Measurements from ENCODE around the gene BIRC2.

Gene BIRC2

DNA sequence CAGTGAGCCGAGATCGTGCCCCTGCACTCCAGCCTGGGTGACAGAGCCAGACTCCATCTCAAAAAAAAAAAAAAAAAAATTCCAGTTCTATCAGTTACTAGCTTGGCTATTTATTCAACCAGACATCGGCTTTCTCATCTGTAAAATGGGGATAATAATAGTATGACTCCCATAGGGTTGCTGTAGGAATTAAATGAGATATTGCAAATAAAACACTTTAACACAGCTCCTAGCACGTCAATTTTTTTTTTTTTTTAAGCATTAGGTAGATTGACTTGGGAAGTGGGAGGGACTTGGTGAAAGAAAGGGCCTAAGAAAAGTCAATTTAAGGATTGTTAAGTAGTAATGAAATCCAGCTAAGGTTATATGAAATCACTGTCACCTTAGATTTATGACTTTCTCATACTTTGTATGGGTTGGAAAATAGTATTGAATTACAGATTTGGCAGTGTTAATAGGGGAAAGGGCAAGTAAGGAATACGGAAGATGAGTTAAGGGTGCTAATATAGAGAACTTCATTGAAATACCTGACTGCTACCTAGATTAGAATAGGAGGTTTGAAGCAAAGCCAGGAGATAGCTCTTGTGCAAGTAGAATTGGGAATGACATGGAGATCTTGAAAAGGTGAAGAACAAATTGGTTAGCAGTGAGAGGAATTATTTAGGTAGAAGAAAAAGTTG, 28.8 kb downstream of the BIRC2 start:
- no peak for DNase-seq (ENCODE audit: low spot score)

DNA sequence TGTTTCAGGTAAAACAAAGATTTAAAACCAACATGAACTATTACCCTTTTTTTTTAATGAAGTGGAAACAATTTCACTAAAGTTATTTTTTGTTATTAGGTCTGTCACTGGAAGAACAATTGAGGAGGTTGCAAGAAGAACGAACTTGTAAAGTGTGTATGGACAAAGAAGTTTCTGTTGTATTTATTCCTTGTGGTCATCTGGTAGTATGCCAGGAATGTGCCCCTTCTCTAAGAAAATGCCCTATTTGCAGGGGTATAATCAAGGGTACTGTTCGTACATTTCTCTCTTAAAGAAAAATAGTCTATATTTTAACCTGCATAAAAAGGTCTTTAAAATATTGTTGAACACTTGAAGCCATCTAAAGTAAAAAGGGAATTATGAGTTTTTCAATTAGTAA, 30.9 kb downstream of the BIRC2 start:
- no peak for DNase-seq (ENCODE audit: low spot score)

- no peak for DNase-seq (ENCODE audit: low spot score)
These were observed 31.8 kb downstream of the BIRC2 start for GRCh38 chr11:102378818-102379217.

DNA sequence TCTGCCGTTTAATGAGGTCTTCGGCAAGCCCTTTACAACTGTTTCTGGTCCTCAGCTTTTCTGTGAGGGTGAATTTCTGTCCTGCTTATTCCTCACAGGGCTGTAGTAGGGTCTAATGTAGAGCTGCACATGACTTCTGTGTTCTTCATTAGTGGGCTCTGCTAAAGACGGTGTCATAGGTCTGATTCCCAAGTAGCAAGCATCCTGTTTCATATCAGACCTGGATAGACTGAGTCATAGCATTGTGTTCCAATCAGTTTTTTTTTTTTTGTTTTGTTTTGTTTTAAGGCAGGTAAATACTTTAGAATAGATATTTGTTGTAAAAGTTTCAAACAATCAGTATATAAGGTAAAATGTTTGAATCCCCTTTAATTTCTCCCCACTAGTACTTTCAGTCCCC, 35.4 kb downstream of the BIRC2 start:
- DNase-seq (ENCODE audit: low spot score): no peak

- DNase-seq (ENCODE audit: low spot score): no peak
These were observed 36.8 kb downstream of the BIRC2 start for GRCh38 chr11:102383839-102384238.

DNA sequence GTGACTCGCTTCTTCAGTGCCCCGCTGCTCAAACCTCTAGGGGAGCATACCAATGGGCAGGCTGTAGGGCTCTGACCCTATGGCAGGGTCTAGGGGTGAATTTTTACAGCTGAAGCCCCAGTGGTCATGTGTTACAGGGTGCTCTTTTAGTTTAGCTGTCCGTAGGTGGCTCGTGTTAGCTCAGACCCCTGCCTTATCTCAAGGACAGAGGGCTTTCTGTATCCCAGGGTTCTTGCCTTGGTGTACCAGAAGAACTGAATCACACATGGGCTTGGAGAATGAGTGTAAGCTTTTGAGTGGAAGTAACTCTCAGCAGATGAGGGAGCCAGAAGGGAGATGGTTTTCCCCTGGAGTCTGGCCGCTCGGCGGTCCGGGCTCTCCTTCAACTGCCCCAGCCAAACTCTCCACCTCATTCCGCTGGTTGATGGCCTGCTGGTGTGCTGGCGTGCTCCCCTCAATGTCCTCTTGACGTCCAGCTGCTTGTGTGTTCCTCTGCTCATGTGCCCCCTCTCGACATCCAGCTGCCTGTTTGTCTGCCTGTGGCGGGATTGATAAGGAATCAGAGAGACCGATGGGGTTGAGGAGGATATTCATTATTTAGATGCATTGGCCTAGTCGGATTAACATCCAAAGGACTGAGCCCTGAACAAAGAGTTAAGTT, 37.5 kb downstream of the BIRC2 start:
- DNase-seq (ENCODE audit: low spot score): no peak

GRCh38 chr11:102385085-102386007, 38.3 kb downstream of the BIRC2 start:
- DNase-seq (ENCODE audit: low spot score): no peak

GRCh38 chr11:102386136-102386734, 39.2 kb downstream of the BIRC2 start:
- no peak for DNase-seq (ENCODE audit: low spot score)

- DNase-seq (ENCODE audit: low spot score): no peak
These were observed 40.2 kb downstream of the BIRC2 start for GRCh38 chr11:102387043-102387781.

DNA sequence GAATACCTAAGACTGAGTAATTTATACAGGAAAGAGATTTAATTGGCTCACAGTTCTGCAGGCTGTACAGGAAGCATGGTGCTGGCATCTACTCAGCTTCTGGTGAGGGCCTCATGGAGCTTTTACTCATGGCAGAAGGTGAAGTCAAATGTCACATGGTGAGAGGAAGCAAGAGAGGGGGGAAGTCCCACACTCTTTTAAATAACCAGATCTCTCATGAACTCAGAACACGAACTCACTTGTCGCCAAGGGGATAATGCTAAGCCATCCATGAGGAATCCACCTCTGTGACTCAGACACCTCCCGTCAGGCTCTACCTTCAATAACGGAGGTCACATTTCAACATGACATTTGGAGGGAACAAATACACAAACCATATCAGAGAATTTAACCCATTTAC, 42.2 kb downstream of the BIRC2 start:
- no peak for DNase-seq (ENCODE audit: low spot score)

DNA sequence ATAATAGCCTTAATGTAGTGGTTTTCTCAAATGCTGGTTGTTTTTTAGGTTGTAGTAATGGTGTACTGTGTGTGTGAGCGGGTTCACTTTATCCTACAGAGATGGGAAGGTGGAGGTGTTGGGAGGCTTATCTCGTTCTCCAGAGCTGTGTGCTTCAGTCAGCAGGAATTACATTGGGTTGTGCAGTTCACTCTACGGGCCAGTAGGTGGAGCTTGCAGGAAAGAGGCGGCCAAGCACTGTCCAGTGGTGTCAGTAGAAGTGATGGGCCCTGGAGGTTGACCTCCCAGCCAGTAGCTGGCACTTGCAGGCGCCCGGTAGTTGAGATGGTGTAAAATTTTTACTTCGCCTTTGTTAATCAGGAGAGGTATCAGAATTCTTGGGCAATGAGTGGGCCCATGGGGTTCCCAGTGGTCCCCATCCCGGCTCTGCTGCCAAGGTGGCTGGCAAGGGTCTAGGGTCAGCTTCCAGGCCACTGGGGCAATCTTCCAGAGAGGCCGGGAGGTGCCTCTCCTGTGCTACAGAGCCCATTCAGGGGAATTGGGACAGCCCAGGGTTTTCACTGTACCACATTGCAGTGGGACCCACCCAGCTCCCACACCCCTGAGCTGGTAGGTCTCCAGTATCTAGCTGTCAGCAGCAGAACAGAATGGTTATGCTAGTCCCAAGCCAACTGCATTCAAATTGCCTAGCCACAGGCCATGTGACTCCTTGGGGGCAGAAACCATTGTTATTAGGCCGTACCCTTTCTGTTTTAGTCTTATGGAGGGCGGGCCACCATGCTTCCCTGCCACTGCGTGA, 43.9 kb downstream of the BIRC2 start:
- peak; percentile 52 for DNase-seq (ENCODE audit: low spot score)

DNA sequence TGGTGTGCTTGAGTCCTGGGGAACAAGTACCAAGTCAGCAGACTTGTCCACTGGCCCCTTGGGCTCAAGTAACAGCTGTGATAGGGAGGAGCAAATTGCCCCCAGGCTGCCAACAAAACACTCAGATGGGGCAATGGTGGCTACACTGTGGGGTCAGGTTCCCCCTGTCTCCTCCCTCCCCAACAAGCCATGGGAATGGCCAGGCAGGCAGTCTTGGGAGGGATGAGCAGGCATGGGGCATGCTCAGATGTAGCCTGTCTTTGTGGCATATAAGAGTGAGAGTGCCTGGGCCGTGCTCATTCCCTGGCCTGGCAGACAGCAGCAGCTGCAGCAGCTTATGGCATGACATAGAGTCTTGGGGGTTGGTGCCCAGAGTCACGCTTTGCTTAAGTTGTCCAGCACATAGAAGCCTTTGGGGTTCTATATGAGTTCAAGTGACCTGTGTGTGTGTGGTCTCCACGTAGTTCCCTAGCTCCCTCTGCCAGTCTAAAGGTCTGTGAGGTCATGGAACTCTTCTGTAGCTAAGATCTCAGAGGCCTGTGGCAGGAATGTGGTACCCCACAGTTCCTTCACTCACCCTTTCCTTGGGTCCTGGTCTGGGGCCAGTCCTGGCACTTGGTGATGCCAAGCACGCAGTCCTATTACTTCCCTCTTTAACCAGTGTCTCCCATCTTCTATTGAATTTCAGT, 44.7 kb downstream of the BIRC2 start:
- no peak for DNase-seq (ENCODE audit: low spot score)

GRCh38 chr11:102393272-102393730, 46.3 kb downstream of the BIRC2 start:
- no peak for DNase-seq (ENCODE audit: low spot score)

GRCh38 chr11:102395720-102396393, 48.8 kb downstream of the BIRC2 start:
- DNase-seq (ENCODE audit: low spot score): no peak

- no peak for DNase-seq (ENCODE audit: low spot score)
These were observed 49.9 kb downstream of the BIRC2 start for GRCh38 chr11:102396708-102397563.

GRCh38 chr11:102398297-102398696, 51.3 kb downstream of the BIRC2 start:
- no peak for DNase-seq (ENCODE audit: low spot score)

GRCh38 chr11:102399189-102399588, 52.2 kb downstream of the BIRC2 start:
- DNase-seq (ENCODE audit: low spot score): no peak

- DNase-seq (ENCODE audit: low spot score): no peak
These were observed 53.6 kb downstream of the BIRC2 start for GRCh38 chr11:102400603-102401002.

DNA sequence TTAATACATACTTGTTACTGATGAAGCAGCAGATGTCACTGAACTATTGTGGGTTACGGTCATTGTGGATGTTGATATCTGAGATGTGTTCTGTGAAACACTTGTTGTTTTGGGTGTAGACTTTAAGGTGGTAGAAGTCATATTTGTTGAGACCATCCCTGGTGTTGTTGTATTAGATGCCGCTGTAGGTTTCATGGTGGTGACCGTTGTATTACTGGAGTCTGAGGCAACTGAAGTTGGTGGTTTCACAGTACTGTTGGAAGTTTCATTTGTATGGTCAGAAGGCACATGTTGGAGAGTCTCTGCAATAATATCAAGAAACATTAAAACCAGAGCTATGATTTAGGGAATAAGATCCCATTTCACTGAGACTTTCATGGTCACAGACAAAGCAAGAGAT, 54.9 kb downstream of the BIRC2 start:
- DNase-seq (ENCODE audit: low spot score): no peak

Measured in cerebellar cortex (tissue), 1 donor.